Endothelial cell of umbilical vein (primary cell): ENCODE results near the gene NADK. TPM values are rescaled to one million over a fixed set of nuclear protein-coding genes. Genes with fewer than 3 reads are reported as not detected.

Experiments used
- BruUV-seq: library from RNA; stranded (reverse); fragments of 400-500 nt; replicated peaks from 2 replicates; lab custom pipeline; 2021; lab: Mats Ljungman, UMichigan
- CTCF ChIA-PET: fragments of 300-600, 350-600 bp; sonication (Branson Sonifier 250); formaldehyde crosslinking; loops from one replicate; lab custom pipeline; 2021; ENCODE audit warnings: antibody characterized with exemption, inconsistent platforms; lab: Charles Lee
- POLR2A ChIA-PET: fragments of 300-600, 350-600 bp; sonication (Branson Sonifier 250); formaldehyde crosslinking; loops from one replicate; lab custom pipeline; 2021; ENCODE audit warnings: antibody characterized with exemption, inconsistent platforms; lab: Charles Lee
- DNase-seq: peaks from one replicate; pipeline ENCODE4 v3.0.0-alpha.2; 2011; ENCODE audit warnings: low read depth, low spot score
- FAIRE-seq: peaks from 2 replicates; lab custom pipeline; 2011; peaks lifted over from hg19 to GRCh38; lab: Jason Lieb, UNC
- H2AFZ ChIP-seq: 2 replicates; pipeline ENCODE4 v1.6.0; 2012; ENCODE audit warnings: low read depth, low read length, control low read depth, inconsistent platforms
- H3K27ac ChIP-seq: 2 replicates; pipeline ENCODE4 v1.5.1; 2011; ENCODE audit warnings: low read depth, mild to moderate bottlenecking, control low read depth, low read length, moderate library complexity; ENCODE audit not compliant: insufficient read depth
- H3K27me3 ChIP-seq, 2 experiments: 2 replicates each; pipeline versions ENCODE4 v1.6.0 to v1.6.1; 2011; ENCODE audit warnings: low read length in 2 of 2, mixed read lengths in 1 of 2; ENCODE audit not compliant: control insufficient read depth in 2 of 2, insufficient read depth in 2 of 2
- H3K36me3 ChIP-seq, 2 experiments: 2 replicates in 1 of 2; 3 replicates in 1 of 2; pipeline ENCODE4 v1.5.1; 2011; ENCODE audit warnings: low read length in 2 of 2, mild to moderate bottlenecking in 1 of 2, moderate library complexity in 1 of 2; ENCODE audit not compliant: control insufficient read depth in 2 of 2, insufficient read depth in 2 of 2; ENCODE audit errors: extremely low read depth in 1 of 2
- H3K4me1 ChIP-seq: 3 replicates; pipeline ENCODE4 v1.5.1; 2011; ENCODE audit warnings: mild to moderate bottlenecking, low read length; ENCODE audit not compliant: control insufficient read depth, insufficient read depth; ENCODE audit errors: extremely low read depth
- H3K4me2 ChIP-seq: 2 replicates; pipeline ENCODE4 v1.6.1; 2011; ENCODE audit warnings: low read length, control low read depth, mixed read lengths; ENCODE audit not compliant: insufficient read depth
- H3K4me3 ChIP-seq, 3 experiments: fragments of 200-600 bp in 1 of 3; sonication (generic), shearing (Covaris generic) in 1 of 3; replicated peaks in 1 of 3; 2 replicates each; pipeline ENCODE4 v1.5.1; 2011 to 2016; ENCODE audit warnings: control low read depth in 3 of 3, low read length in 3 of 3, mild to moderate bottlenecking in 2 of 3, inconsistent platforms in 1 of 3, low read depth in 1 of 3, moderate library complexity in 1 of 3; ENCODE audit not compliant: insufficient read depth in 1 of 3
- H3K79me2 ChIP-seq: 2 replicates; pipeline ENCODE4 v1.6.0; 2012; ENCODE audit warnings: low read length, inconsistent platforms; ENCODE audit not compliant: control insufficient read depth, insufficient read depth
- H3K9ac ChIP-seq: replicated peaks from 2 replicates; pipeline ENCODE3; 2011; ENCODE audit warnings: low read length, control low read depth; ENCODE audit not compliant: insufficient read depth; ENCODE audit errors: extremely low read depth
- H3K9me1 ChIP-seq: replicated peaks from 3 replicates; pipeline ENCODE4 v1.6.0; 2011; ENCODE audit warnings: mild to moderate bottlenecking, low read length; ENCODE audit not compliant: control insufficient read depth, insufficient read depth; ENCODE audit errors: extremely low read depth
- H3K9me3 ChIP-seq: replicated peaks from 2 replicates; pipeline ENCODE4 v1.5.1; 2012; ENCODE audit warnings: low read length, inconsistent platforms; ENCODE audit not compliant: control insufficient read depth, insufficient read depth
- H4K20me1 ChIP-seq: replicated peaks from 2 replicates; pipeline ENCODE3; 2011; ENCODE audit warnings: mild to moderate bottlenecking, low read length; ENCODE audit not compliant: control insufficient read depth, insufficient read depth; ENCODE audit errors: extremely low read depth
- EZH2 ChIP-seq: IDR thresholded peaks from 2 replicates; pipeline ENCODE4 v1.6.1; 2012; ENCODE audit warnings: borderline replicate concordance, low read depth, mild to moderate bottlenecking, moderate library complexity, low read length, inconsistent platforms; ENCODE audit not compliant: severe bottlenecking
- FOS ChIP-seq: IDR thresholded peaks from 2 replicates; pipeline ENCODE4 v1.6.1; 2011; ENCODE audit warnings: mild to moderate bottlenecking, low read length, moderate library complexity, borderline replicate concordance; ENCODE audit not compliant: insufficient read depth
- GATA2 ChIP-seq: IDR thresholded peaks from 2 replicates; pipeline ENCODE4 v1.7.0; 2011; ENCODE audit warnings: low read depth, mild to moderate bottlenecking, moderate library complexity, mixed read lengths, low read length; ENCODE audit not compliant: insufficient read length, insufficient read depth
- JUN ChIP-seq: IDR thresholded peaks from 2 replicates; pipeline ENCODE4 v1.6.1; 2011; ENCODE audit warnings: borderline replicate concordance, low read depth; ENCODE audit not compliant: insufficient read length, insufficient read depth
- MYC ChIP-seq: IDR thresholded peaks from one replicate; pipeline ENCODE4 v1.6.1; 2011; ENCODE audit warnings: mild to moderate bottlenecking, low read depth, low read length
- POLR2A ChIP-seq: IDR thresholded peaks from 2 replicates; pipeline ENCODE4 v1.6.1; 2012; ENCODE audit warnings: low read depth, mild to moderate bottlenecking, control low read depth, low read length
- POLR2AphosphoS5 ChIP-seq: IDR thresholded peaks from 2 replicates; pipeline ENCODE4 v1.6.1; 2012; ENCODE audit warnings: low read depth, mild to moderate bottlenecking, control low read depth, low read length, moderate library complexity; ENCODE audit not compliant: insufficient read depth
- dilution Hi-C: fragments of 300-500 bp; cut with MboI; formaldehyde crosslinking; loops from one replicate; pipeline ENCODE4 v1.15.0; 2019; ENCODE audit warnings: low sequenced_read_pairs; ENCODE audit not compliant: extremely low pct_ligation_motif_present
- intact Hi-C: fragments of 100-400 bp; cut with micrococcal nuclease; formaldehyde crosslinking; loops from one replicate; pipeline ENCODE4 v1.10.0; 2022
- polyA plus RNA-seq, 4 experiments: library from polyadenylated mRNA; depleted of rRNA in 3 of 4; stranded (reverse) in 3 of 4; unstranded in 1 of 4; fragments of >200 nt; gene quantifications; 2 replicates each; pipeline versions ENCODE4 v1.2.1 to v1.2.3, GENCODE V29; 2011 to 2012; ENCODE audit warnings: missing spikeins in 1 of 4
- total RNA-seq: library from RNA; stranded (reverse); gene quantifications from 2 replicates; pipeline ENCODE4 v1.2.3, GENCODE V29; 2021
- TF ChIP-seq, protein P1 (sequence below): IDR thresholded peaks from 2 replicates; pipeline ENCODE4 v1.6.1; 2011; ENCODE audit not compliant: insufficient read depth, insufficient read length
- TF ChIP-seq, protein P2 (sequence below), 2 donors: IDR thresholded peaks; 1 replicate in 1 of 2; 2 replicates in 1 of 2; pipeline ENCODE4 v1.5.1; 2011; ENCODE audit warnings: low read length in 2 of 2, mild to moderate bottlenecking in 2 of 2, moderate library complexity in 2 of 2, control low read depth in 1 of 2, inconsistent platforms in 1 of 2, low read depth in 1 of 2; ENCODE audit not compliant: insufficient read depth in 1 of 2; ENCODE audit errors: extremely low read depth in 1 of 2

The NADK gene
- total and polyA plus RNA-seq, 2 donors (not counting 3 experiments of a cell fraction or from before 2014, with no cell fraction given), result 68.5 to 88.8 TPM

DNA sequence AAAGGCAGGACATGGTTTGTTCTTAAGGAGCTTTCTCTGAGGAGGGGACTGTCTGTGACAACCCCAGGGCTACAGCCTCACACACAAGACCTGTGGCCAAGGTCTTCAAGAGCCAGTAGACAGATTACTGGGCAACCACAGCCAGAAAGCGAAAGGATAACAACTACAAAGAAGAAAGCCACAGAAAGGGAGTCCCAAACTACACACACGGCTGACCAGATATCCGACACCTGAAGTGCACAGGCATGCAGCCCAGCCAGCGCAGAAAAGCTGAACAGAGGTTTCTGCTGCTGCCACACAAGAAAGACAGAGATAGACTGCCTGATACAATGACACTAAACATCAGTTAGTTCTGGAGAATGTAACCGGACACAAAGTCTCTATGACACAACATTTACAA lies 21.4 kb upstream of the NADK start:
- ChIA-PET POLR2A (no interaction called here), CTCF (no interaction called here)
- Histone ChIP-seq H3K27me3 (no peaks in the 10 kb centered on the region), H4K20me1 (peaks cover 5% of the 10 kb centered on the region), H3K9me3 (no peaks in the 10 kb centered on the region), H3K79me2 (peaks cover 71% of the 10 kb centered on the region), H3K9ac (no peak overlapping the region), H3K4me3 (no peak overlapping the region), H3K36me3 (peaks cover 32 to 51% of the 10 kb centered on the region in 2 experiments), H3K4me1 (no peaks in the 10 kb centered on the region), H3K9me1 (no peaks in the 10 kb centered on the region), H3K4me2 (no peak overlapping the region), H2AFZ (no peak overlapping the region), H3K27ac (no peak overlapping the region)
- dilution Hi-C loops (no loop called here), intact Hi-C loops (no loop called here)
- no peak for TF ChIP-seq JUN
- TF ChIP-seq POLR2AphosphoS5, result no peak
- TF ChIP-seq, protein P1, sequence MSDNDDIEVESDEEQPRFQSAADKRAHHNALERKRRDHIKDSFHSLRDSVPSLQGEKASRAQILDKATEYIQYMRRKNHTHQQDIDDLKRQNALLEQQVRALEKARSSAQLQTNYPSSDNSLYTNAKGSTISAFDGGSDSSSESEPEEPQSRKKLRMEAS, result no peak
- TF ChIP-seq FOS, result no peak
- TF ChIP-seq, protein P2, sequence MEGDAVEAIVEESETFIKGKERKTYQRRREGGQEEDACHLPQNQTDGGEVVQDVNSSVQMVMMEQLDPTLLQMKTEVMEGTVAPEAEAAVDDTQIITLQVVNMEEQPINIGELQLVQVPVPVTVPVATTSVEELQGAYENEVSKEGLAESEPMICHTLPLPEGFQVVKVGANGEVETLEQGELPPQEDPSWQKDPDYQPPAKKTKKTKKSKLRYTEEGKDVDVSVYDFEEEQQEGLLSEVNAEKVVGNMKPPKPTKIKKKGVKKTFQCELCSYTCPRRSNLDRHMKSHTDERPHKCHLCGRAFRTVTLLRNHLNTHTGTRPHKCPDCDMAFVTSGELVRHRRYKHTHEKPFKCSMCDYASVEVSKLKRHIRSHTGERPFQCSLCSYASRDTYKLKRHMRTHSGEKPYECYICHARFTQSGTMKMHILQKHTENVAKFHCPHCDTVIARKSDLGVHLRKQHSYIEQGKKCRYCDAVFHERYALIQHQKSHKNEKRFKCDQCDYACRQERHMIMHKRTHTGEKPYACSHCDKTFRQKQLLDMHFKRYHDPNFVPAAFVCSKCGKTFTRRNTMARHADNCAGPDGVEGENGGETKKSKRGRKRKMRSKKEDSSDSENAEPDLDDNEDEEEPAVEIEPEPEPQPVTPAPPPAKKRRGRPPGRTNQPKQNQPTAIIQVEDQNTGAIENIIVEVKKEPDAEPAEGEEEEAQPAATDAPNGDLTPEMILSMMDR (IDR thresholded peaks at IDR 0.05; ENCODE audit: extremely low read depth in 1 of 2, insufficient read depth in 1 of 2, low read depth in 1 of 2, low read length in 2 of 2), result no peak
- TF ChIP-seq GATA2, result no peak
- TF ChIP-seq MYC, result no peak
- TF ChIP-seq EZH2, result no peak
- no peak for TF ChIP-seq POLR2A
- BruUV-seq, result no TSS peak
- DNase-seq, result no peak
- no peak for FAIRE-seq
